Astrocyte of the spinal cord (primary cell): ENCODE measurements around the gene SCP2D1.
A peak's percentile ranks its signal among the peaks of the same experiment; 100 is the strongest.

ENCODE experiments used
- DNase-seq: peaks from one replicate; pipeline ENCODE4 v3.0.0; 2011; ENCODE audit warnings: low read depth, low spot score
- H3K4me3 ChIP-seq: 2 replicates; pipeline ENCODE4 v1.5.1; 2011; ENCODE audit warnings: low read depth, mild to moderate bottlenecking, low read length, moderate library complexity
- CTCF ChIP-seq: IDR thresholded peaks from 2 replicates; pipeline ENCODE4 v1.5.1; 2012; ENCODE audit warnings: low read depth, mild to moderate bottlenecking, low read length, inconsistent platforms
- in situ Hi-C: cut with HindIII; loops from 2 replicates; pipeline ENCODE4 v1.10.0; 2017; ENCODE audit warnings: low sequenced_read_pairs

SCP2D1 gene

GRCh38 chr20:18794428-18794787 lies 19.2 kb upstream of the SCP2D1 start:
- TF ChIP-seq CTCF, result no peak
- in situ Hi-C loops, result no loop called here
- H3K4me3 ChIP-seq, result peak overlapping the region; percentile 70
- DNase-seq, result no peak

GRCh38 chr20:18795366-18795765 lies 18.2 kb upstream of the SCP2D1 start:
- no peak for DNase-seq
- no peak overlapping the region for H3K4me3 ChIP-seq
- no peak for TF ChIP-seq CTCF
- in situ Hi-C loops, result no loop called here

GRCh38 chr20:18796282-18796833 lies 17.2 kb upstream of the SCP2D1 start:
- DNase-seq, result no peak
- H3K4me3 ChIP-seq, result no peak overlapping the region
- TF ChIP-seq CTCF, result no peak
- in situ Hi-C loops, result no loop called here

- in situ Hi-C loops, result no loop called here
- no peak for TF ChIP-seq CTCF
- no peak overlapping the region for H3K4me3 ChIP-seq
- DNase-seq, result no peak
Observed at GRCh38 chr20:18801516-18801915, 12.1 kb upstream of the SCP2D1 start.

- DNase-seq, result no peak
- in situ Hi-C loops, result no loop called here
- no peak for TF ChIP-seq CTCF
- H3K4me3 ChIP-seq, result no peak overlapping the region
Observed at GRCh38 chr20:18802012-18802634, 11.5 kb upstream of the SCP2D1 start.

- in situ Hi-C loops, result no loop called here
- H3K4me3 ChIP-seq, result no peak overlapping the region
- TF ChIP-seq CTCF, result no peak
- no peak for DNase-seq
Observed at GRCh38 chr20:18805881-18806280, 7.7 kb upstream of the SCP2D1 start.
